Smooth muscle cell (in vitro differentiated cells): Measurements from ENCODE around the gene LYSMD2. TPM values are rescaled to one million over a fixed set of nuclear protein-coding genes. Genes with fewer than 3 reads are reported as not detected.
A peak's percentile ranks its signal among the peaks of the same experiment; 100 is the strongest.

Experiments used
- DNase-seq: peaks from one replicate; lab custom pipeline; 2025; ENCODE audit not compliant: unreplicated experiment; lab: John Stamatoyannopoulos, UW
- H2AFZ ChIP-seq: fragments of 200-600 bp; sonication (generic); 2 replicates; pipeline ENCODE4 v1.6.0; 2016; ENCODE audit warnings: antibody characterized with exemption, low read depth, mild to moderate bottlenecking
- H3F3A ChIP-seq: fragments of 200-600 bp; sonication (generic); 2 replicates; pipeline ENCODE4 v1.6.0; 2017; ENCODE audit warnings: antibody characterized with exemption, low read depth
- H3K27ac ChIP-seq: fragments of 200-600 bp; sonication (generic); 2 replicates; pipeline ENCODE4 v1.5.1; 2016; ENCODE audit warnings: low read depth, mild to moderate bottlenecking
- H3K27me3 ChIP-seq: fragments of 200-600 bp; sonication (generic); 2 replicates; pipeline ENCODE4 v1.6.1; 2016; ENCODE audit warnings: low read depth, mild to moderate bottlenecking
- H3K36me3 ChIP-seq: fragments of 200-600 bp; sonication (generic); 2 replicates; pipeline ENCODE4 v1.5.1; 2016; ENCODE audit warnings: low read depth
- H3K4me1 ChIP-seq: fragments of 200-600 bp; sonication (generic); 2 replicates; pipeline ENCODE4 v1.5.1; 2016; ENCODE audit warnings: low read depth
- H3K4me2 ChIP-seq: fragments of 200-600 bp; sonication (generic); 2 replicates; pipeline ENCODE4 v1.6.0; 2016; ENCODE audit warnings: mild to moderate bottlenecking
- H3K4me3 ChIP-seq: fragments of 200-600 bp; sonication (generic); 2 replicates; pipeline ENCODE4 v1.5.1; 2016; ENCODE audit warnings: mild to moderate bottlenecking
- H3K79me2 ChIP-seq: fragments of 200-600 bp; sonication (generic); 2 replicates; pipeline ENCODE4 v1.6.0; 2016; ENCODE audit warnings: low read depth, mild to moderate bottlenecking
- H3K9ac ChIP-seq: fragments of 200-600 bp; sonication (generic); 2 replicates; pipeline ENCODE4 v1.6.0; 2016; ENCODE audit warnings: low read depth
- H3K9me3 ChIP-seq: fragments of 200-600 bp; sonication (generic); replicated peaks from 2 replicates; pipeline ENCODE4 v1.5.1; 2016; ENCODE audit warnings: low read depth
- H4K20me1 ChIP-seq: fragments of 200-600 bp; sonication (generic); 2 replicates; pipeline ENCODE4 v1.6.0; 2016; ENCODE audit warnings: low read depth
- CTCF ChIP-seq: fragments of 200-600 bp; sonication (generic); IDR thresholded peaks from 2 replicates; pipeline ENCODE4 v1.5.1; 2017; ENCODE audit warnings: borderline replicate concordance, mild to moderate bottlenecking, antibody characterized with exemption; ENCODE audit not compliant: insufficient read depth, poor library complexity, severe bottlenecking
- WGBS: methylation state at CpG from one replicate; pipeline ENCODE4 v1.1.7; 2016; ENCODE audit warnings: low lambda C conversion rate; 5-methylcytosine and 5-hydroxymethylcytosine counted together
- polyA plus RNA-seq: library from polyadenylated mRNA; unstranded; fragments of >200 nt; fragmentation: Nextera tagmentation; extraction: Ambion mirVana; gene quantifications from 2 replicates; pipeline ENCODE4 v1.2.1, GENCODE V29; 2016
- total RNA-seq: library from RNA; depleted of rRNA; stranded (reverse); fragments of >200 nt; gene quantifications from 2 replicates; pipeline ENCODE4 v1.2.3, GENCODE V29; 2014

LYSMD2 gene
- total and polyA plus RNA-seq, 2 experiments from 2014 or later, result 1.1 to 3.6 TPM

GRCh38 chr15:51736069-51736468 lies 1.4 kb downstream of the LYSMD2 start:
- Histone ChIP-seq H3K4me1 (no peaks in the 10 kb centered on the region), H3K9me3 (no peaks in the 10 kb centered on the region), H3K36me3 (no peaks in the 10 kb centered on the region), H3K9ac (no peak overlapping the region), H3K27me3 (no peaks in the 10 kb centered on the region), H4K20me1 (no peaks in the 10 kb centered on the region), H3K4me3 (no peak overlapping the region), H3K4me2 (peak overlapping the region; percentile 92), H3F3A (peaks cover 16% of the 10 kb centered on the region), H3K27ac (no peak overlapping the region), H3K79me2 (no peaks in the 10 kb centered on the region), H2AFZ (no peak overlapping the region)
- no peak for TF ChIP-seq CTCF
- 70% methylated on average over 3 of the region's 3 CpGs for WGBS
- no peak for DNase-seq

- Histone ChIP-seq H3K79me2 (no peaks in the 10 kb centered on the region), H3K27me3 (no peaks in the 10 kb centered on the region), H4K20me1 (no peaks in the 10 kb centered on the region), H3K4me1 (no peaks in the 10 kb centered on the region), H3K4me2 (no peak overlapping the region), H2AFZ (no peak overlapping the region), H3F3A (peaks cover 18% of the 10 kb centered on the region), H3K9ac (no peak overlapping the region), H3K4me3 (no peak overlapping the region), H3K9me3 (no peaks in the 10 kb centered on the region), H3K27ac (no peak overlapping the region), H3K36me3 (no peaks in the 10 kb centered on the region)
- TF ChIP-seq CTCF, result no peak
- 61% methylated on average over 5 of the region's 5 CpGs for WGBS
- DNase-seq, result no peak
These were observed 2.0 kb downstream of the LYSMD2 start for GRCh38 chr15:51735228-51736010.

GRCh38 chr15:51732646-51733045 lies 4.8 kb downstream of the LYSMD2 start:
- H3K4me1 ChIP-seq, result no peaks in the 10 kb centered on the region
- H3K36me3 ChIP-seq, result no peaks in the 10 kb centered on the region
- no peak for TF ChIP-seq CTCF
- no peak overlapping the region for H3K9ac ChIP-seq
- H4K20me1 ChIP-seq, result no peaks in the 10 kb centered on the region
- H3K9me3 ChIP-seq, result no peaks in the 10 kb centered on the region
- H3K27me3 ChIP-seq, result no peaks in the 10 kb centered on the region
- H2AFZ ChIP-seq, result no peak overlapping the region
- H3K27ac ChIP-seq, result no peak overlapping the region
- peaks cover 17% of the 10 kb centered on the region for H3F3A ChIP-seq
- 96% methylated on average over 2 of the region's 2 CpGs for WGBS
- H3K4me3 ChIP-seq, result no peak overlapping the region
- no peak for DNase-seq
- H3K79me2 ChIP-seq, result no peaks in the 10 kb centered on the region
- H3K4me2 ChIP-seq, result no peak overlapping the region
